Lower leg skin (tissue), 4 donors: ENCODE data around the gene OSBPL9. TPM values are rescaled to one million over a fixed set of nuclear protein-coding genes. Genes with fewer than 3 reads are reported as not detected.

ENCODE experiments used
- DNase-seq, 2 donors: peaks; one replicate each; pipeline ENCODE4 v3.0.0-alpha.2; 2019; ENCODE audit warnings: low spot score in 2 of 2
- H3K4me3 ChIP-seq: fragments of 200-600 bp; sonication (generic); 2 replicates; pipeline ENCODE4 v1.5.1; 2017; ENCODE audit warnings: mild to moderate bottlenecking, low read depth; ENCODE audit not compliant: poor library complexity, severe bottlenecking
- CTCF ChIP-seq, 3 donors: fragments of 450-650 bp; IDR thresholded peaks; one replicate each; pipeline ENCODE4 v1.5.1; 2016; ENCODE audit warnings: antibody characterized with exemption in 3 of 3, mild to moderate bottlenecking in 3 of 3, moderate library complexity in 2 of 3
- POLR2A ChIP-seq, 2 donors: fragments of 450-650 bp; IDR thresholded peaks; one replicate each; pipeline ENCODE4 v1.6.1; 2016 to 2017; ENCODE audit warnings: antibody characterized with exemption in 2 of 2, mild to moderate bottlenecking in 1 of 2, moderate library complexity in 1 of 2
- WGBS, 2 donors: methylation state at CpG; one replicate each; pipeline ENCODE4 v1.1.5; 2018; 5-methylcytosine and 5-hydroxymethylcytosine counted together
- intact Hi-C: fragments of 100-400 bp; cut with DNase I; formaldehyde crosslinking; loops from one replicate; pipeline ENCODE4 v1.15.0; 2023; ENCODE audit warnings: low total_unique reads
- total RNA-seq, 4 donors: library from RNA; depleted of rRNA; stranded (reverse); fragments of >200 nt; gene quantifications; one replicate each; pipeline ENCODE4 v1.1.0, GENCODE V29; 2016

Gene OSBPL9
- 10 to 100 TPM; 35.9 to 56.9 (median 46.9) TPM for total RNA-seq

GRCh38 chr1:51616903-51617708, at the start of gene OSBPL9:
Gene OSBPL9, plus strand, starts transcription at chr1:51617092. Its CDS starts 19 bp downstream, at chr1:51617111.
- TF ChIP-seq CTCF (IDR thresholded peaks at IDR 0.05) (peak in 1 of 3 donors; percentile 20), POLR2A (IDR thresholded peaks at IDR 0.05) (peak in 1 of 2 donors; percentile 43)
- peak within 1 kb of the TSS; percentile 81 for H3K4me3 ChIP-seq
- DNase-seq: peak; percentile 90 to 97
- intact Hi-C loops: no loop called here
- 0% methylated on average over 38 to 45 of the region's 45 CpGs for whole genome bisulfite sequencing, 2 donors

- TF ChIP-seq POLR2A (IDR thresholded peaks at IDR 0.05) (no peak), CTCF (IDR thresholded peaks at IDR 0.05) (no peak)
- no peak for DNase-seq
- H3K4me3 ChIP-seq: no peak overlapping the region
- intact Hi-C loops: no loop called here
Measured at GRCh38 chr1:51567653-51568052, 49.2 kb upstream of the OSBPL9 start.

GRCh38 chr1:51568231-51568935, 48.5 kb upstream of the OSBPL9 start:
- 91 to 92% methylated on average over 7 of the region's 7 CpGs for WGBS, 2 donors
- TF ChIP-seq POLR2A (IDR thresholded peaks at IDR 0.05): no peak
- no peak for TF ChIP-seq CTCF (IDR thresholded peaks at IDR 0.05)
- intact Hi-C loops: no loop called here
- no peak overlapping the region for H3K4me3 ChIP-seq
- DNase-seq: no peak

GRCh38 chr1:51569284-51570062, 47.4 kb upstream of the OSBPL9 start:
- no peak for TF ChIP-seq CTCF (IDR thresholded peaks at IDR 0.05)
- TF ChIP-seq POLR2A (IDR thresholded peaks at IDR 0.05): no peak
- 32% methylated on average over 4 of the region's 4 CpGs for WGBS, 2 donors
- no peak overlapping the region for H3K4me3 ChIP-seq
- DNase-seq: peak in 1 of 2 donors; percentile 51
- intact Hi-C loops: no loop called here

- TF ChIP-seq POLR2A (IDR thresholded peaks at IDR 0.05): no peak
- TF ChIP-seq CTCF (IDR thresholded peaks at IDR 0.05): no peak
- 55 to 65% methylated on average over 4 of the region's 4 CpGs for WGBS, 2 donors
- intact Hi-C loops: no loop called here
Measured at GRCh38 chr1:51570063-51570710, 46.7 kb upstream of the OSBPL9 start.

More at GRCh38 chr1:51570063-51570710, 46.7 kb upstream of the OSBPL9 start:
- no peak overlapping the region for H3K4me3 ChIP-seq
- no peak for DNase-seq
